H1 (cell line): ENCODE results near the gene COL9A2. TPM values are rescaled to one million over a fixed set of nuclear protein-coding genes. Genes with fewer than 3 reads are reported as not detected.

Source experiments
- CTCF ChIA-PET: fragments of 300-600 bp; sonication (Branson Sonifier 250); formaldehyde crosslinking; loops from one replicate; lab custom pipeline; 2021; ENCODE audit not compliant: partially characterized antibody; lab: Charles Lee
- POLR2A ChIA-PET: fragments of 300-600 bp; sonication (Branson Sonifier 250); formaldehyde crosslinking; loops from one replicate; lab custom pipeline; 2021; ENCODE audit warnings: inconsistent platforms; ENCODE audit not compliant: partially characterized antibody; lab: Charles Lee
- DNase-seq, 2 experiments: peaks; one replicate each; pipeline versions ENCODE4 v3.0.0 to v3.0.0-alpha.2; 2010 to 2022; ENCODE audit warnings: low spot score in 2 of 2, low read depth in 1 of 2, mixed read lengths in 1 of 2
- FAIRE-seq: peaks from 2 replicates; lab custom pipeline; 2011; peaks lifted over from hg19 to GRCh38; lab: Jason Lieb, UNC
- H2AFZ ChIP-seq: 2 replicates; pipeline ENCODE4 v1.8.1; 2012; ENCODE audit warnings: low read length, inconsistent platforms
- H2AK5ac ChIP-seq: 2 replicates; pipeline ENCODE4 v1.6.1; 2013; ENCODE audit warnings: low read depth, low read length
- H2BK120ac ChIP-seq: replicated peaks from 2 replicates; pipeline ENCODE3; 2013; ENCODE audit warnings: low read depth, low read length, inconsistent platforms
- H2BK12ac ChIP-seq: 2 replicates; pipeline ENCODE4 v1.6.1; 2013; ENCODE audit warnings: low read depth, low read length
- H2BK15ac ChIP-seq: 2 replicates; pipeline ENCODE4 v1.6.1; 2013; ENCODE audit warnings: low read length
- H2BK20ac ChIP-seq: 2 replicates; pipeline ENCODE4 v1.6.1; 2013; ENCODE audit warnings: low read length
- H2BK5ac ChIP-seq: 2 replicates; pipeline ENCODE4 v1.6.1; 2013; ENCODE audit warnings: low read depth, low read length
- H3K14ac ChIP-seq: 2 replicates; pipeline ENCODE4 v1.6.1; 2013; ENCODE audit warnings: inconsistent platforms; ENCODE audit not compliant: insufficient read length
- H3K18ac ChIP-seq: 2 replicates; pipeline ENCODE4 v1.6.1; 2013; ENCODE audit warnings: low read length; ENCODE audit errors: extremely low read depth
- H3K23ac ChIP-seq: 2 replicates; pipeline ENCODE4 v1.6.1; 2013; ENCODE audit warnings: inconsistent platforms; ENCODE audit not compliant: insufficient read length
- H3K23me2 ChIP-seq: 2 replicates; pipeline ENCODE4 v1.6.1; 2013; ENCODE audit warnings: low read depth, low read length
- H3K27ac ChIP-seq: 2 replicates; pipeline ENCODE4 v1.6.1; 2011; ENCODE audit warnings: low read depth, low read length, inconsistent platforms
- H3K27me3 ChIP-seq, 4 experiments: replicated peaks in 1 of 4; 1 replicate in 1 of 4; 2 replicates in 3 of 4; pipeline versions ENCODE4 v1.6.1 to v1.8.1; 2011 to 2013; ENCODE audit warnings: low read length in 3 of 4, mild to moderate bottlenecking in 3 of 4, inconsistent platforms in 2 of 4, mixed read lengths in 2 of 4, moderate library complexity in 1 of 4; ENCODE audit not compliant: control insufficient read depth in 3 of 4, insufficient read depth in 3 of 4; ENCODE audit errors: extremely low read depth in 1 of 4
- H3K36me3 ChIP-seq, 4 experiments: 2 replicates each; pipeline versions ENCODE4 v1.6.1 to v1.8.1; 2011 to 2013; ENCODE audit warnings: mild to moderate bottlenecking in 4 of 4, low read length in 3 of 4, moderate library complexity in 2 of 4, control low read depth in 1 of 4, inconsistent platforms in 1 of 4; ENCODE audit not compliant: insufficient read depth in 4 of 4, control insufficient read depth in 2 of 4
- H3K4ac ChIP-seq: replicated peaks from 2 replicates; pipeline ENCODE3; 2013; ENCODE audit warnings: low read length, low read depth, mixed read lengths, inconsistent platforms; ENCODE audit not compliant: insufficient read length
- H3K4me1 ChIP-seq, 4 experiments: replicated peaks in 1 of 4; 1 replicate in 1 of 4; 2 replicates in 3 of 4; pipeline versions ENCODE4 v1.6.1 to v1.8.1; 2011 to 2013; ENCODE audit warnings: low read length in 3 of 4, inconsistent platforms in 2 of 4, mixed read lengths in 1 of 4; ENCODE audit not compliant: insufficient read depth in 4 of 4, control insufficient read depth in 3 of 4
- H3K4me2 ChIP-seq, 2 experiments: 2 replicates each; pipeline versions ENCODE4 v1.6.1 to v1.8.1; 2011 to 2013; ENCODE audit warnings: low read depth in 2 of 2, low read length in 2 of 2, control low read depth in 1 of 2, inconsistent platforms in 1 of 2, mild to moderate bottlenecking in 1 of 2; ENCODE audit not compliant: insufficient read depth in 1 of 2
- H3K4me3 ChIP-seq, 4 experiments: fragments of 200-600, 300-600 bp in 1 of 4; sonication (generic), shearing (Covaris generic), sonication (Bioruptor Twin) in 1 of 4; 2 replicates each; pipeline versions ENCODE4 v1.5.1 to v1.8.1; 2011 to 2016; ENCODE audit warnings: low read length in 4 of 4, low read depth in 3 of 4, control low read depth in 2 of 4, inconsistent platforms in 2 of 4, mild to moderate bottlenecking in 2 of 4, mixed read lengths in 1 of 4, moderate library complexity in 1 of 4; ENCODE audit not compliant: insufficient read depth in 2 of 4; ENCODE audit errors: extremely low read depth in 1 of 4
- H3K56ac ChIP-seq: replicated peaks from 2 replicates; pipeline ENCODE3; 2013; ENCODE audit warnings: low read depth, mild to moderate bottlenecking, mixed read lengths, low read length, inconsistent platforms; ENCODE audit not compliant: insufficient read length
- H3K79me1 ChIP-seq: 2 replicates; pipeline ENCODE4 v1.6.1; 2013; ENCODE audit warnings: low read depth, low read length, control low read depth
- H3K79me2 ChIP-seq, 2 experiments: 2 replicates each; pipeline versions ENCODE4 v1.6.1 to v1.8.1; 2012 to 2013; ENCODE audit warnings: low read length in 2 of 2, mild to moderate bottlenecking in 2 of 2, inconsistent platforms in 1 of 2; ENCODE audit not compliant: insufficient read depth in 2 of 2, control insufficient read depth in 1 of 2
- H3K9ac ChIP-seq, 4 experiments: replicated peaks in 1 of 4; 1 replicate in 1 of 4; 2 replicates in 3 of 4; pipeline versions ENCODE4 v1.6.1 to v1.8.1; 2011 to 2013; ENCODE audit warnings: low read depth in 3 of 4, low read length in 3 of 4, control low read depth in 2 of 4, mild to moderate bottlenecking in 2 of 4, moderate library complexity in 2 of 4, inconsistent platforms in 1 of 4; ENCODE audit errors: extremely low read depth in 1 of 4
- H3K9me3 ChIP-seq, 2 experiments: 2 replicates each; pipeline versions ENCODE4 v1.6.1 to v1.8.1; 2012 to 2013; ENCODE audit warnings: mild to moderate bottlenecking in 2 of 2, moderate library complexity in 2 of 2, control low read depth in 1 of 2, inconsistent platforms in 1 of 2, low read depth in 1 of 2, low read length in 1 of 2, mixed read lengths in 1 of 2; ENCODE audit not compliant: insufficient read depth in 2 of 2
- H4K20me1 ChIP-seq, 2 experiments: replicated peaks in 1 of 2; 2 replicates each; pipeline versions ENCODE3 to v1.8.1; 2011 to 2013; ENCODE audit warnings: inconsistent platforms in 2 of 2, low read length in 2 of 2, mild to moderate bottlenecking in 1 of 2; ENCODE audit not compliant: insufficient read depth in 2 of 2, control insufficient read depth in 1 of 2
- H4K5ac ChIP-seq: 2 replicates; pipeline ENCODE4 v1.6.1; 2013; ENCODE audit warnings: low read length, low read depth, mixed read lengths, inconsistent platforms; ENCODE audit not compliant: insufficient read length
- H4K8ac ChIP-seq: 2 replicates; pipeline ENCODE4 v1.8.0; 2013; ENCODE audit warnings: mild to moderate bottlenecking, moderate library complexity, low read length, inconsistent platforms; ENCODE audit not compliant: insufficient read depth; ENCODE audit errors: extremely low read depth
- H4K91ac ChIP-seq: replicated peaks from 2 replicates; pipeline ENCODE3; 2013; ENCODE audit warnings: low read length, mixed read lengths, inconsistent platforms; ENCODE audit not compliant: insufficient read length
- CHD2 ChIP-seq: IDR thresholded peaks from 2 replicates; pipeline ENCODE4 v1.6.1; 2012; ENCODE audit warnings: low read length, improper control_type of control experiment
- NANOG ChIP-seq: IDR thresholded peaks from 2 replicates; pipeline ENCODE4 v1.6.1; 2011; ENCODE audit warnings: low read length, low read depth, mild to moderate bottlenecking, inconsistent platforms; ENCODE audit not compliant: insufficient read depth, poor library complexity, severe bottlenecking
- RAD21 ChIP-seq, 2 experiments: IDR thresholded peaks in 1 of 2; conservative IDR thresholded peaks in 1 of 2; 2 replicates each; pipeline ENCODE4 v1.6.1; 2011; ENCODE audit warnings: low read depth in 2 of 2, low read length in 2 of 2, improper control_type of control experiment in 1 of 2, inconsistent platforms in 1 of 2, mild to moderate bottlenecking in 1 of 2, moderate library complexity in 1 of 2
- WGBS, 2 experiments: shearing (Covaris generic) in 1 of 2; methylation state at CpG; one replicate each; pipeline versions ENCODE4 v1.1.6 to v1.1.7; 2013 to 2015; ENCODE audit warnings: low lambda C conversion rate in 2 of 2, mixed read lengths in 2 of 2, inconsistent platforms in 1 of 2, low coverage in 1 of 2, missing lambda C conversion rate in 1 of 2; ENCODE audit not compliant: insufficient replicate concordance in 2 of 2, insufficient coverage in 1 of 2, insufficient read length in 1 of 2; ENCODE audit errors: extremely low coverage in 1 of 2, missing lambda C conversion rate in 1 of 2; 5-methylcytosine and 5-hydroxymethylcytosine counted together
- polyA plus RNA-seq, 7 experiments: library from polyadenylated mRNA; depleted of rRNA in 3 of 7; stranded (reverse) in 5 of 7; unstranded in 2 of 7; fragments of >200 nt in 5 of 7; fragments of 200-250 nt in 2 of 7; gene quantifications; 1 replicate in 5 of 7; 2 replicates in 1 of 7; 4 replicates in 1 of 7; pipeline versions ENCODE4 v1.2.1 to v1.2.3, GENCODE V29; 2011 to 2013; ENCODE audit warnings: missing spikeins in 2 of 7, mixed read lengths in 2 of 7
- total RNA-seq: library from RNA; stranded (reverse); fragmentation: NEBNext Ultra II Directional; extraction: Animal tissue kit (Norgen Biotek cat#: 25700); gene quantifications from 2 replicates; pipeline ENCODE4 v1.2.1, GENCODE V29; 2021
- TF ChIP-seq, protein P1 (sequence below): IDR thresholded peaks from 2 replicates; pipeline ENCODE4 v1.6.1; 2012; ENCODE audit warnings: inconsistent platforms
- TF ChIP-seq, protein P2 (sequence below), 3 experiments: IDR thresholded peaks; 1 replicate in 2 of 3; 2 replicates in 1 of 3; pipeline versions ENCODE4 v1.5.1 to v1.6.1; 2011; ENCODE audit warnings: low read length in 3 of 3, mild to moderate bottlenecking in 3 of 3, inconsistent platforms in 2 of 3, low read depth in 1 of 3, moderate library complexity in 1 of 3; ENCODE audit not compliant: insufficient read depth in 1 of 3; ENCODE audit errors: control extremely low read depth in 1 of 3
- TF ChIP-seq, protein P3 (sequence below): IDR thresholded peaks from 2 replicates; pipeline ENCODE4 v1.6.1; 2012; ENCODE audit warnings: inconsistent platforms

COL9A2 gene
- total and polyA plus RNA-seq, 2 of the 8 experiments (the other 6 are each of a cell fraction or from before 2014, with no cell fraction given), result 3.2 to 3.3 TPM

DNA sequence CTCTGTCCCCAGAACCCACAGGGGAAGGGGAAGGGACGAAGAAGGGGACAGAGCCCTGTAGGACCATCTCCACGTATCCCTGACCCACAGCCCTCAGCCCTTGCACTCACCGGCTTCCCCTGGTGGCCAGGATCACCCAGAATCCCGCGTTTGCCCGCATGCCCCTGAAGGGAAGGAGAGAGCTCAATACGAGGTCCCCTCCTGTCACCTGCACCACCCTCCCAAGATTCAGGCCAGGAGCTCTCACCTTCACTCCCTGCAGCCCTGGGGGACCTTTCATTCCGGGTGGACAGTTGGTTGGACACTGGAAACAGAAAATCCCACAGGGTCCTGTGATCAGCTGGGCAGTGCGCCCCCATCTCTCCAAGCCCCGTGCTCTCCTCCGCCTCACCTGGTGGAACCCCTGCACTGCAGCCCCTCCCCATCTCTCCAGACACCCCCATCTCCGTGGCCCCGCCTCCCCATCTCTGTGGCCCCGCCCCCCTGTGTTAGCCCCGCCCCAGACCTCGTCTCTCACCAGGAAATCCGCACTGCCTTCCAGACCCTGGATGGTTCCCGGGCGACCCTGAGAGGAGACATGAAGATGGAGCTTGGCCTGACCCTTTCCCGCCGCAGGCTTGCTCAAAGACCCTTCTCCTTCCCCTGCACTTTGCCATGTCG is 6.0 kb downstream of the COL9A2 start:
- Histone ChIP-seq H2AK5ac (no peak overlapping the region), H3K9ac (no peak overlapping the region), H2BK20ac (no peak overlapping the region), H4K91ac (no peak overlapping the region), H3K27me3 (peaks cover 6 to 28% (median 24%) of the 10 kb centered on the region in 4 experiments), H3K56ac (no peak overlapping the region), H3K79me1 (no peaks in the 10 kb centered on the region), H3K4me1 (peaks cover 5 to 13% (median 10%) of the 10 kb centered on the region in 4 experiments), H2AFZ (no peak overlapping the region), H3K4me3 (no peak overlapping the region), H4K8ac (peak overlapping the region; percentile 47; the same call in 1 of the 2 replicates), H3K27ac (no peak overlapping the region), H3K4ac (no peak overlapping the region), H3K23me2 (peaks cover 7% of the 10 kb centered on the region; the same call in 1 of the 2 replicates), H3K23ac (no peak overlapping the region), H3K9me3 (no peaks in the 10 kb centered on the region), H3K18ac (no peak overlapping the region), H2BK5ac (no peak overlapping the region), H2BK120ac (no peak overlapping the region), H3K36me3 (no peaks in the 10 kb centered on the region), H4K5ac (no peak overlapping the region), H4K20me1 (peaks cover 0 to 3% of the 10 kb centered on the region in 2 experiments), H2BK12ac (no peak overlapping the region), H2BK15ac (0 out of 2 replicates have a peak overlapping the region, but pooled peaks have one; percentile 16), H3K4me2 (no peak overlapping the region), H3K14ac (no peak overlapping the region), H3K79me2 (no peaks in the 10 kb centered on the region)
- FAIRE-seq (no peak), DNase-seq (peak in 1 of 2 experiments; percentile 68)
- TF ChIP-seq, protein P1, sequence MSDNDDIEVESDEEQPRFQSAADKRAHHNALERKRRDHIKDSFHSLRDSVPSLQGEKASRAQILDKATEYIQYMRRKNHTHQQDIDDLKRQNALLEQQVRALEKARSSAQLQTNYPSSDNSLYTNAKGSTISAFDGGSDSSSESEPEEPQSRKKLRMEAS, result peak; percentile 46
- TF ChIP-seq, protein P2, sequence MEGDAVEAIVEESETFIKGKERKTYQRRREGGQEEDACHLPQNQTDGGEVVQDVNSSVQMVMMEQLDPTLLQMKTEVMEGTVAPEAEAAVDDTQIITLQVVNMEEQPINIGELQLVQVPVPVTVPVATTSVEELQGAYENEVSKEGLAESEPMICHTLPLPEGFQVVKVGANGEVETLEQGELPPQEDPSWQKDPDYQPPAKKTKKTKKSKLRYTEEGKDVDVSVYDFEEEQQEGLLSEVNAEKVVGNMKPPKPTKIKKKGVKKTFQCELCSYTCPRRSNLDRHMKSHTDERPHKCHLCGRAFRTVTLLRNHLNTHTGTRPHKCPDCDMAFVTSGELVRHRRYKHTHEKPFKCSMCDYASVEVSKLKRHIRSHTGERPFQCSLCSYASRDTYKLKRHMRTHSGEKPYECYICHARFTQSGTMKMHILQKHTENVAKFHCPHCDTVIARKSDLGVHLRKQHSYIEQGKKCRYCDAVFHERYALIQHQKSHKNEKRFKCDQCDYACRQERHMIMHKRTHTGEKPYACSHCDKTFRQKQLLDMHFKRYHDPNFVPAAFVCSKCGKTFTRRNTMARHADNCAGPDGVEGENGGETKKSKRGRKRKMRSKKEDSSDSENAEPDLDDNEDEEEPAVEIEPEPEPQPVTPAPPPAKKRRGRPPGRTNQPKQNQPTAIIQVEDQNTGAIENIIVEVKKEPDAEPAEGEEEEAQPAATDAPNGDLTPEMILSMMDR (IDR thresholded peaks at IDR 0.05; ENCODE audit: control extremely low read depth in 1 of 3, insufficient read depth in 1 of 3, low read depth in 1 of 3, low read length in 3 of 3), result peak in 2 of 3 experiments; percentile 40 to 45; a peak in 3 of 4 replicates
- peak; percentile 8 to 30; a peak in 2 of 4 replicates for TF ChIP-seq RAD21 (IDR thresholded peaks at IDR 0.05 in 1 of 2, conservative IDR thresholded peaks at IDR 0.05 in 1 of 2; ENCODE audit: low read depth in 2 of 2, low read length in 2 of 2)
- TF ChIP-seq CHD2, result no peak
- TF ChIP-seq NANOG, result no peak
- TF ChIP-seq, protein P3, sequence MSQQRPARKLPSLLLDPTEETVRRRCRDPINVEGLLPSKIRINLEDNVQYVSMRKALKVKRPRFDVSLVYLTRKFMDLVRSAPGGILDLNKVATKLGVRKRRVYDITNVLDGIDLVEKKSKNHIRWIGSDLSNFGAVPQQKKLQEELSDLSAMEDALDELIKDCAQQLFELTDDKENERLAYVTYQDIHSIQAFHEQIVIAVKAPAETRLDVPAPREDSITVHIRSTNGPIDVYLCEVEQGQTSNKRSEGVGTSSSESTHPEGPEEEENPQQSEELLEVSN, result 0 out of 2 replicates have a peak, but pooled peaks have one; percentile 42
- ChIA-PET CTCF (interaction anchor here (0.6 to 2.7 kb wide), 25 partner anchors 8 to 234 kb away, joined by 3 to 13 read pairs (median 4); no protein-coding TSS in a partner anchor), POLR2A (interaction anchor here (1.5 kb wide), 1 partner anchor 19 kb away, joined by 7 read pairs; no protein-coding TSS in a partner anchor)
- 86% methylated on average over 12 of the region's 22 CpGs; no CpG with 5 or more reads in 1 of the 2 experiments for whole genome bisulfite sequencing, 2 experiments
